COLO829 (cell line): ENCODE measurements around the gene PLCB1.

Experiments used
- DNase-seq: peaks from one replicate; pipeline ENCODE4 v3.0.0; 2012; ENCODE audit warnings: low spot score

PLCB1 gene

DNA sequence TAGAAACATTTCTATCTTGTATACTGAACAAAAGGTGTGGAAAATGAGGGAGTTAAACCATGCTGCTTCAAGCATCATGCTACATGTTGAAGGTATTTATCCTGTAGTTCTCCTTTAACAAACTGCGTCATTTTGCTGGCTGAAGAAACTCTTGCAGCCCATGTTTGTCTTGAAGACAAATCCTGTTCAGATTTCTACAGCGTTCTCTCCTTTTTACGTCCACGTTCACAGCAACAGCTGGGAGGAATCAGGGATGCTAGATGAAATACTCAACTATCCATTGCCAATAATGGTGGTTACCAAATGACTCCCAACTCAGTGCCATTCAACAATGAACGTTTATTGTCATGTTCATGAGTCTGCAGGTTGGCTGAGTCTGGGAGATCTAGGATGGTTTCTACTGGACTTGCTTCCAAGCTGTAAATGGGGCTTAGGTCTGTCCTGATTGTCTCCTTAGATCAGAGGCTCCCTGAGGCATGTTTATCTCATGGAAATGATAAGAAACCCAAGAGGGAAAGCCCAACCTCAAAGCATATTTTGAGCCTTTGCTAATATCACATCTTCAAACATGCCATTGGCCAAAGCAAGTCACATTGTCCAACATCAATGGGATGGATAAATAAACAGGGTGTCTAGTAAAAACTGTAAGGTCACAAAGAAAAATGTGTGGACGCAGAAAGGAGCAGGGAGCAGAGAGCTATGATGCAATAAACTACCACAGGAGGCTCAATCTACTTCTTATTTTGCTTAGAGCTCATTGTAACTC, 2.7 kb upstream of the PLCB1 start:
- DNase-seq, result no peak

DNA sequence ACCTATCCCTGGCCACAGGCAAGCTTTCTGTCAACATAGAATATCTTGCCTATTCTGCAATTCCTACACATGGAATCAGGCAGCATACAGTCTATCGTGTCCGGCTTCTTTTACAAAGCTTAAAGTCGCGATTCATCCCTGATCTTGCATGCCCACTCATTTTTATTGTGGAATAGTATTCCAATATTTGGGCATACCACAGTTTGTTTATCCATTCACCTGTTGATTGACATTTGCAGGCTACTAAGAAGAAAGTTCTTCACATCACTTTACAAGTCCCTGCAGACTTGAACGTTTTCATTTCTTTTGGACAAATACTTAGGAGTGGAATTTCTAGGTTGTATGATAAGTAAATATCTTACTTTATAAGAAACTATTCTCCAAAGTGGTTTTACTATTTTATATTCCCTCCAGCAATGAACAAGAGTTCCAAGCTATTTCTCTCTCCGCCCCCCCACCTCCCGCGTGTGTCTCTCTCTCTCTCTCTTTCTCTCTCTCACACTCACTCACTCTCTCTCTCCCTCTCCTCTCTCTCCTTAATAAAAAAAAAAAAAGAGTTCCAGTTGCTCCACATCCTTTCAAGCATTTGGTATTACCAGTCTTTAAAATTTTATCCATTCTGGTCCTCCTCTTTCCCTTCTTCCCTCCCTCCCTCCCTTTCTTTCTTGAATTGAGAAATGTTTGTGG, 1.1 kb upstream of the PLCB1 start:
- DNase-seq, result no peak

DNA sequence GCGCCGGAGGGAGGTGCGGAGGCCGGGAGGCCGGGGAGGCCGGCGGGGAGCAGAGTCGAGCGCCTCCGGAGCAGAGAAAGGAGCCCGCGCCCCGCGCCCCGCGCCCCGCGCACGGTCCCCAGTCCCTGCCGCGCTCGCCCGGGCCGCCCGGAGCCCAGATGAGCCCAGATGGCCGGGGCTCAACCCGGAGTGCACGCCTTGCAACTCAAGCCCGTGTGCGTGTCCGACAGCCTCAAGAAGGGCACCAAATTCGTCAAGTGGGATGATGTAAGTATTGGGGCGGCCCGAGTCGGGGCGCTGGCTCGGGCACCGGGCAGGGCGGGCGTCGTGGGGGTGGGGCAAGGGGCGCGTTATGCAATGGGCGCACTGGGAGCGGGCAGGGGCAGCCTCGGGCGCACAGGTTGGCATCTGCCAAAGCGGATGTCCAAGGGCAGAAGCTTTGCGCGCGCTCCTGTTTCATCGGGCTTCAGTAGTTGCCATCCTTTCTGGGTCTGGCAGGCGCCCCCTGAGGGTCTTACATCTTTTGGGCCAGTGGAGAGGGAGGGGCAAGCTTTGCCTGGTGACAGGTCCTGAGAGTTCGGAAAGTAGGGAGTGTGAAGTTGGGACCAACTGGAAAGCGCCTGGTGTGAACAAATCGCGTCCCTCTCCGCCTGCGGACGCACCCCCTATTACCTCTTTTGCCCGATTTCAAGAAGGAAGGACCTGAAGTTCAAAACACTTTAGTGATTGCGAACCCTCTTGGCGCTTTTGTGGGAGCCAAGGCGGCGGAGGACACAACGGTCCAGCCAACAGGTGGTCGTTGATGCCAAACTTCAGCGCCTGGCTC, 631 bp downstream of the PLCB1 start:
- no peak for DNase-seq

DNA sequence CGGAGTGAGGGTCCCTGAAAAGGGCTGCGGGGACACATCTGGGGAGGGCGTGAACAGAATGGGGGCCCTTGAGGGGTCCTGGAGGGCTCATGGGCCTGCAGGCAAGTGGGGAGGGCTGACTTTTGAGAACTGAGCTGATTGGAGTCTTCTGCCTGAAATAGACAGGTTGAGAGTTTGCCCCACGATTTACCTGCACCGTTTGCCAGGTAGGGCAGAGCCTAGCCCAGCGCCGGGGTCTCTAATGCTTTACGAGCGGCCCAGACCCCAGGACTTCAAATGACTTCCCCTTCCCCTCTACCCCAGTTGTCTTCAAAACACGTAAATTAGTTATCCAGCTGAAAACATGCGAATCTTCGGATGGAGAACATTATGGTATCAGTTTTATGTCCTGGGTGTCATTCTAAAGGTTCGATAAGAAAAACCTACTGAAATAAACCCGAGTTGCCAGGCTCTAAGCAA, 1.3 kb downstream of the PLCB1 start:
- DNase-seq, result no peak

DNA sequence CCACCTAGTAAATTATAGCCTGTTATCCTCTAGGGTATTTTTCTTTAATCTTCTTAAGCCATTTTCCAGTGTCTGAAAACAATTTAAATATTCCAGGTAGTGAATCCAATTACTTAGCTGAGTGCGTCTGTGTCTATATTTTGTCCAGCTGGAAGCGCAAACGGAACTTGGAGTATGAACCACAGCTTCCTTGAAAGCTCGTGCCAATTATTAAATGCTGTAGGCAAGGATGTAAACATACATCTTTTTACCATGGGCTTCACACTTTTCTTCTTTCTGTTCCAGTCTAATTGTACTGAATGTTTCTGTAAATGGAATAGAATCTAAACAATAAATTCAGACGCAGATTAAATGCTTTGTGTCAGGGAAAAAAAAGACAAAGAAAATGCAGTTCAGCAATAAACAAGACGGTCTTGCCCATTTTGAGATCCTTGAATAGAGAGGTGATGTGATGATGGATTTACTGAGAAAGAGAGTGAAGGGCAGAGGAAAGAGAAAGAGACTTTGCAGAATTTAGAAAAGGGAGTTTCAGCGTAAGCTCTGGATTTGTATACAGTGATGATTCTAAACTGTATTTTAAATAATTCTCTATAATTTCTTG, 1.9 kb downstream of the PLCB1 start:
- no peak for DNase-seq

DNA sequence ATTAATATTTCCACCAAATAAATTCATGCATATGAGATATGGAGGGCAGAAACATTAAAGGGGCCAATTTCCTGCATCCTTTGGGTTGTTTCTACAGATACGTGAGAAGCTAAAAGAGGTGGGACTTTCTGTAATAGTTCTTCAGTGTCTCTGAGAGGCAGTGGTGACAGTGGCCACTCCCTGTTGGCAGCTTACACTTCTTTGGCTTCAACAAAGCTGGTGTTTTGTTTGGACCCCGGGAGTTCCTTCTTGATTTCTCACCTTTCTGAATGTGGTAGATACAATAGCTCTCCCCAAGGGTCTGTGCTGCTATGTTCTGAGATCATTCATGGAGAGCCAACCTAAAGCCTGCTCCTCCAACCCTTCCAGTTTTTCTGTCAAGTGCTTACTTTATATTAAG, 7.8 kb downstream of the PLCB1 start:
- DNase-seq, result no peak

DNA sequence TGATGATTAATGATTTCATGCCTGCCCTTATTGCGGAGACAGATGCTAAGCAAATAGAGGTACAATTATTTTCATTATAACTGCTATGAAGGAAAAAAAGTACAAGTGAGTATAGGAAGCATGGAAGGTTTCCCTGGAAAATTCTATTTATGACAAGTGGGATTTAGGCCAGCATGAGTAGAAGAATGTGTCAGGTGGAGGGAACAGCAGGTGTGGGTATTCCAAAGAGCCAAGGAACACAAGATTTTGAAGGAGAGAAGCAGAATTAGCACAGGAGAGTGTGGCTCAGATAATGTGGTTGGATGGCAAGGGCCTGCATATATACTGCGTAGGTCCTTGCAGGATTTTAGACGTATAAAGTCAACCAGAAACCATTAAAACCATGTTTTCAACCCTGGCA, 11.4 kb downstream of the PLCB1 start:
- no peak for DNase-seq

DNA sequence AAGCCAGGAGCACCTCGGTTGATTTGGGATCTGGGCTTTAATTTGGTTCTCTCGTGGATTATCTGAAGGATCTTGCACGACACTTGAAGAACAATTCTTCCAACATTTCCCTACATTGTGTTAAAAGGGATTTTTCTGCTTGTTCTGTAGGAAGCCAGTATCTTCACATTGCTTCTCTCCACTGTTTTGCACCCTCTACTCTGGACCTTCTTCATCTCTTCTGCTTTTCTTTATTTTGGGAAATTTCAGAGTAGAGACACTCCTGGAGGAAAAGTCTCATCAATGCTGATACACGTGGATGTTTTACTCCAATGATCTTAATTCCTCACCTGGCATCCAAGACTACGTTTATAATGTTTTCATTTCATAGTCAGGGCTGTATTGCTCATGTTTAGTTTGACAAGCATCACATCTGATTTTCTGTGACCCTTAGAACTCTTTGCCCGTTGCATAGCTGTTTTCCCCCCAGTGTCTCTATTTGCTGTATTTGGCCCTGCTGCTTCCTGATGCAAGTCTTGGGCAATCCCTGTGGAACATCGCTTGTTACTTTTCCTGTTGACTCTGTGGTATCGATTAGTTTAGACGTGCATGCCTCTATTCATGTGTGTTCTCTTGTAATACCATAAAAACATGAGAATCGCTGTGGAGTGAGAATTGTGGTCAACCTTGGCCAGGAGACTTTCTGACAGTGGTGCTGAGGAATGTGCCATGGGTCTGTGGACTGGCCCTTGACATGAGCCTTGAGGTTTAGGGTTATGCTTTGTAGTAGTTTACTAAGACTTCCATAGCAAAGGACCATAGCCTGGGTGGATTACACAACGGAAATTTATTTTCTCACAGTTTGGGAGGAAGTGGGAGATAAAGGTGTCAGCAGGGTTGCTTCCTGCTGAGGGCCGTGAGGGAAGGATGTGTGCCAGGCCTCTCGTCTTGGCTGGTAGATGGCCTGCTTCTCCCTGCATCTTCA, 12.5 kb downstream of the PLCB1 start:
- DNase-seq, result no peak

DNA sequence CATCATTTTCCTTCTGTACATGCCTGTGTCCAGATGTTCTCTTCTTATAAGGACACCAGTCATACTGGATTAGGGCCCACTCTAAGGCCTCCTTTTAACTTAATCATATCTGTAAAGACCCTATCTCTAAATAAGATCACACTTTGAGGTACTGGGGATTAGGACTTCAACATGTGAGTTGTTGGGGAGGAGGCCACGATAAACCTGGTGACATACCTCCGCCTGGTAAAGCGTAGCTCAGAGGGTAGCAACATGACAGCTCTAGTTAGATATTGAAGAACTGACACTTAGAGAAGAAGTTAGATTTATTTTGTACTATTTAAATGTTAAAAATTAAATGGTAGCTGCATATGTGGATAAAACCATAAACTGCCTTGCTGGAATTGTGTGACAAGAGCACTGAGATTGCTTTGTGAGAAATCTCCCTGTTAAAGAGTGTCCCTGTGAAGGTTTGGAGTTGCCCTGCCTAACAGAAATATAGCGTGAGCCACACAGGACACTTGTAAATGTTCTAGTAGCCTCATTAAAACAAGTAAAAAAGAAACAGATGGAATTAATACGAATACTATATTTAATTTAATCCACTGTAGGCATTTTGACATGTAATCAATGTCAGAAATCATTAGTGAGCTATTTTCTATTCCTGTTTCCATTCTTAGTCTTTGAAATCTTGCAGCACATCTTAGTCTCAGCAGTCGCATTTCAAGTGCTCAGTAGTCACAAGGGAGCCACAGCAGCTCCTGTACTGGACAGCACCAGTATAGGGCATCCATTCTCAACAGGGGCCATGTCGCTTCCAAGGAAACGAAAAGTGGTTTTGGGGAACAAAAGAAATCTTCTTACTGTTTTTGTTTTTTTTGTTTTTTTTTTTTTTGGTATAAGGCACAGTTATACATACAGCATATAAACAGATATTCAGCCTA, 13.4 kb downstream of the PLCB1 start:
- DNase-seq, result no peak

DNA sequence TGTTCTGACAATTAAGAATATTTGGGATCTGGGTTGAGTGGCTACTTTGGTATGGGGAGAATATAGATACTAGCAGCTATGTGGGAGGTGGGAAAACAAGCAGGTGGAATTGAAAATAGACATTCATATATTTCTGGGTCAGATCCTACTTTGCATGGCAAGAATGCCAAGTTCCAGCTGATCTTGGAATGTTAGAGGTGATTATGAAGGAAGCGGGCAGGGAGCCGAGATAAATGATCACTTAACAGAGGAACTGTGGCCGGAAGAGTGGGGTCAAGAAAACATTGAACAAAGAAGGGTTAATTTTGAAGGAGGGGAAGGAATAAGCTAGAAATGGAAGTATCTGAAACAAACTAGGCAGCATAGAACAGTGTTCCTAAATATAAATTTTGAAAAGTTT, 15.4 kb downstream of the PLCB1 start:
- no peak for DNase-seq

DNA sequence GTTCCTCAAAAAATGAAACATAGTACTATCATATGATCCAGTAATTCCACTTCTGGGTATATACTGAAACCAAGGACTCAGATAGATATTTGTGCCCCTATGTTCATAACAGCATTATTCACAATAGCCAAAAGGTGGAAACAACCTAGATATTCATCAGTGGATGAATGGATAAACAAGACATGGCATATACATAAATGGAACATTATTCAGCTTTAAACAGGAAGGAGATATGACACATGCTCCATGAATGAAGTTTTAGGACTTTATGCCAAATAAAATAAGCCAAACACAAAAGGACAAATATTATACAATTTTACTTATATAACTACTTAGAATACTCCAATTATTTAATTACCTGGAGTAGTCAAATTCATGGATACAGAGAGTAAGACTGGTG, 16.4 kb downstream of the PLCB1 start:
- DNase-seq, result no peak

DNA sequence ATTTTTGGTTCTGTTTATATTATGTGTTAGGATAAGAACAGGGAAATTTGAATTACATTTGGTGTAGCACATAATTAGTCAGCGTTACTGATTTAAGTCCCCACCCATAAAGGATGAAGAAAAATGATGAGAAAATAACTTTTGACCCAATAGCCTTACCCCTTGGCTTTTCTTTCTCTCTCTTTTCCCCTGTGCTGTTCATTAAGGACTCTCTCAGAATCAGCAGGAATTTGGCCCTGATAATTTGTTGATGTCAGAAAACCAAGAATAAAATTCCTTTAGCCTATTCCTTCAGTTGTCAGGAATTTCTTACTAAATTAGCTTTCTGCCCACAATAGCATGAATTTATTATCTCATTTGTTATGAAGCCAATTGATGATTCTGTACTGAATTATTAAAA, 18.5 kb downstream of the PLCB1 start:
- DNase-seq, result no peak

DNA sequence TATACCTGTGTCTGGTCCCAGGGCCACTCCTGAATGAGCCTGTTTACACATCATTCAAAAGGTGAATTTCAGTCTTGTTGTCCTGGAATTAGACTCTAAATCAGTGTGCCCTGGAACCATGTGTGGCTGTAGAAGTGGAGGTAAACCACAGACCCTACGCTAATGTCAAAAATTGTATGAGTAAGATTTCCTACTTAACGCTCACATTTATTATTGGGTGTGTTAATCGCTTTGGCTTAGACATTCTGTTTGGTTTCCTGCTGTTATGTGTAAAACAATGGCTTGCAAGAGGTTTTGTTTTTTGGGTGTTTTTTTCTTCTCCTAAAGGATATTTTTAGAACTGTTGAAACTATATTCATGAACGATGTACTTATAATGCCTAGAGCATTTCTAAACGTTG, 19.3 kb downstream of the PLCB1 start:
- no peak for DNase-seq

DNA sequence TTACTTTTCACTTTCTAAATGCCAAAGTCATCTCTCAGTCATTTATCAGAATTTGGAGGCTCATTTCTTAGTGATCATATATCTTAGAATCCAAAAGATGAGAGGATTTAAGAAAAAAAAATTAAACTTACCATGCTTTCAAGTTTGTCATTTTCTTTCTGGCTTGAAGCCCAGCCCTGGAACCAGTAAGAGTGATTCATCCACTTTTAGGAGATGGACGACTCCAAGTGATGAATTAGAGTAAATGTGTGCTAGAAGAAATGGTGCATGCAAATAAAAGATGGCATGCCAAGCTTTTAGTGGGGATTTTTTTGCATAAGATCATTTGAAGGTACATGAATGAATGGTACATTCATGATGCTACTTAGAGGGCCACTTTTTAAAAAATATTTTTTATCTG, 20.1 kb downstream of the PLCB1 start:
- no peak for DNase-seq

DNA sequence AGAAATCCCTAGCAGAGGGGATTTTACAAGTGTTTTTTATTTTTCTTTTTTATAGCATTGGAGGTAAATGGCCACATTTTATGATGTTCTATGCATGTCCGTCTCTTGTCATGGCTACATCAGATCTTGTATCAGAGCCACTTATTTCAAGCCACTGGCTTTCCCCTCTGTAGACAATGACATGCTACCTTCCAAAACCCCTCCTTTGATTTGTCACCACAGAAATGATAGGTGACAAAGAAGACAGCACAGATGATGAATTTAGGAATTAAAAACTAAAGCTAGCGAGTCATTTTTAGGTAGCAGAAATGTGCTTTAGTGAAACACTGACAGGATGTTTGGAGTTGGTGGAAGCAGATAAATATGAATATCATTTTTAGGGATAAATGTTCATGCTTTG, 20.8 kb downstream of the PLCB1 start:
- no peak for DNase-seq

DNA sequence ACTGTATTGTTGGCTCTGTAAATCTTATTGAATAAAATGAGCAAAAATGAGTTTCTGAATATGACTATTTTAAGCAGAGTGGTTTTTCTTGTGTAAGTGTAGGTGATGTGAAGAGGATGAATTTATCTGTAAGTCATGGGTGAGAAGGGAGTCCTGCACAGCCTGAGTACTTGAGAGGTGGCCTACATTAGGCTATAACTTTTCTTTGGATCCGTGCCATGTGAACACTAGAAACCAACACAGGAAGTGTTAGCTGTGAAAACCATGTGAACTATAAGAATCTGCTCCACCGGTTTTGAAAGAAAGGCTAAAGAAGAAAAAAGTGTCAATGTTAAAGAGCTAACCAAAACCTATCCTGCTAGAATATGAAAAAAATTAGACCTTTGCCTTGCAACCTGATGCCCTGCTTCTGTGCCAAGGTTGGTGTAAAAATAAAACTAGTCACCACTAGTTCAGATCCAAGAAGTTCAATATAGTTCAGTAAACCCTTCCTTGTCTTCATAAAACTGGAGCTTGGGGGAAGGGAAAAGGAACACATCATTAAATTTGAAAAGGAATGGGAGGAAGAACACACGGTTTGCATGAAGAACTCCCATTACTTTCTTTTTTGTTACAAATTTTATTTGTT, 21.3 kb downstream of the PLCB1 start:
- no peak for DNase-seq

DNA sequence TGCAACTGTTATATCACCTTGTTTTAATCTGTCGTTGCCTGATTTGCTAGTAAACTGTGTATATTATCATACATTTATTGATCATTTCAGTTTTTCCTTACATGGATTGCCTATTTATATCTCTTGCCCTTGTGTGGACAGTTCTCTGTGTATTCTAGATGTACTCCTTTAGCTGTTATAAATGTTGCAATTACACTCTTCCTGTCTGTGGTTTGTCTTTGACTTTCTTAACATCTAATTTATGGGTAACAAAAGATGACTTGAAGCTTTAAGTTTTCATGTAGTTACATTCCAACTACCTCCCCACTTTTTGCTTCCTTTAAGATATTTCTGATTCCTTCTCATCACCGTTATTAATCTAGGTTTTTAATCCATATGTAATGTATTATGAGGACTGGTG, 22.6 kb downstream of the PLCB1 start:
- no peak for DNase-seq

DNA sequence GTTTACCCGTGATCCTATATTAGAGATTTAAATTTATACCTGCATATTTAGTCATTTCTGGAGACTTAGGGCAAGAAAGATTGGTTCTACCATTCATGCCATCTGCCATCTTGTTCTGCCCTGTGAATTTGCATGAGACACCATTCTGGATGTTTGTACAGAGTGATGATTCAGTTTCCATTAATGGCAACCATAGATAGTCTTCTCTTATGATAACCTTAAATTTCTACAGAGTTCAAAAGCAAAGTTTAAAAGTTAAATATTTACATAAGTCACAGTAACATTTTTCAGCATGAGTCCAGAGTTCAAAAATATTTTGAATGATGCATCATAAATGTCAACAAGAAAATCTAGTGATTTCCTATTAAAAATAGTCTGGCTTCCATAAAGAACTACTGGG, 23.2 kb downstream of the PLCB1 start:
- DNase-seq, result no peak

DNA sequence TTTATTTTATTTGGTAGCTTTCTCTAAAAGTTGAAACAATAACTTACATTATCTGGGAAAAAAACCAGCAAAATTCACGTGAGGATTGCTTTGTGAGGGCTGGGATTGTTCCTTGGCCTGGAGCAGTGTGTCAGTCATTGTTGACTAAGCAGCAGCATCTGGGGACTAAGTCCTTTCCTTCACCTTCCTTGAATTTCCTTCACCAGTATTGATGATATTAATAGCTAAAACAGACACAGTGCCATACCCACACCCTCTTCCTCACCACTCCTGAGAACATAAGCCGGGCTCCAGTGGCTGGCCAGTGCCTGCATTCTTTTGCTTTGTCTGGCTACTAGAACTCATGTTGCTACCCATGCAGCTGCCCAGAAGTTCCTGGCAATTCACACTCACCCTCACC, 23.7 kb downstream of the PLCB1 start:
- no peak for DNase-seq
